Fibroblast of lung (primary cell): ENCODE measurements around the gene INPP5K. TPM values are rescaled to one million over a fixed set of nuclear protein-coding genes. Genes with fewer than 3 reads are reported as not detected.

Experiments
- DNase-seq, 2 donors: peaks; one replicate each; pipeline versions ENCODE4 v3.0.0 to v3.0.0-alpha.2; 2010; ENCODE audit warnings: low read depth in 2 of 2
- H2AFZ ChIP-seq: 2 replicates; pipeline ENCODE4 v1.5.1; 2012; ENCODE audit warnings: low read length, control low read depth, inconsistent platforms
- H3K27ac ChIP-seq: 2 replicates; pipeline ENCODE4 v1.5.1; 2011; ENCODE audit warnings: low read length, control low read depth; ENCODE audit not compliant: insufficient read depth
- H3K27me3 ChIP-seq: 2 replicates; pipeline ENCODE4 v1.5.1; 2011; ENCODE audit warnings: mild to moderate bottlenecking, low read length; ENCODE audit not compliant: control insufficient read depth, insufficient read depth
- H3K36me3 ChIP-seq: 2 replicates; pipeline ENCODE4 v1.5.1; 2011; ENCODE audit warnings: low read length; ENCODE audit not compliant: control insufficient read depth, insufficient read depth
- H3K4me1 ChIP-seq: 2 replicates; pipeline ENCODE4 v1.5.1; 2011; ENCODE audit warnings: low read length; ENCODE audit not compliant: control insufficient read depth, insufficient read depth; ENCODE audit errors: extremely low read depth
- H3K4me2 ChIP-seq: 2 replicates; pipeline ENCODE4 v1.5.1; 2011; ENCODE audit warnings: low read length, control low read depth; ENCODE audit not compliant: insufficient read depth; ENCODE audit errors: extremely low read depth
- H3K4me3 ChIP-seq, 4 experiments: fragments of 200-600 bp in 1 of 4; sonication (generic) in 1 of 4; replicated peaks in 1 of 4; 2 replicates each; pipeline ENCODE4 v1.5.1; 2011 to 2016; ENCODE audit warnings: low read length in 4 of 4, low read depth in 3 of 4, mild to moderate bottlenecking in 3 of 4, control low read depth in 2 of 4, inconsistent platforms in 1 of 4, mixed read lengths in 1 of 4; ENCODE audit not compliant: insufficient read depth in 1 of 4; ENCODE audit errors: control extremely low read depth in 1 of 4
- H3K79me2 ChIP-seq: 2 replicates; pipeline ENCODE4 v1.5.1; 2012; ENCODE audit warnings: mild to moderate bottlenecking, low read length, inconsistent platforms; ENCODE audit not compliant: control insufficient read depth, insufficient read depth
- H3K9ac ChIP-seq: 2 replicates; pipeline ENCODE4 v1.5.1; 2011; ENCODE audit warnings: mild to moderate bottlenecking, low read length, control low read depth; ENCODE audit not compliant: insufficient read depth
- H3K9me3 ChIP-seq: 2 replicates; pipeline ENCODE4 v1.5.1; 2012; ENCODE audit warnings: low read depth, low read length; ENCODE audit not compliant: control insufficient read depth, insufficient read depth
- H4K20me1 ChIP-seq: 2 replicates; pipeline ENCODE4 v1.5.1; 2011; ENCODE audit warnings: low read length; ENCODE audit not compliant: control insufficient read depth, insufficient read depth; ENCODE audit errors: extremely low read depth
- CTCF ChIP-seq, 2 donors: IDR thresholded peaks in 1 of 2; conservative IDR thresholded peaks in 1 of 2; 1 replicate in 1 of 2; 2 replicates in 1 of 2; pipeline ENCODE4 v1.5.1; 2011 to 2012; ENCODE audit warnings: low read length in 2 of 2, control low read depth in 1 of 2, inconsistent platforms in 1 of 2, low read depth in 1 of 2, mild to moderate bottlenecking in 1 of 2
- EZH2 ChIP-seq: IDR thresholded peaks from 2 replicates; pipeline ENCODE4 v1.5.1; 2012; ENCODE audit warnings: low read length, control low read depth, mild to moderate bottlenecking; ENCODE audit errors: missing control alignments
- polyA plus RNA-seq, 2 donors: library from polyadenylated mRNA; depleted of rRNA in 1 of 2; stranded (reverse) in 1 of 2; unstranded in 1 of 2; fragments of >200 nt; gene quantifications; 2 replicates each; pipeline ENCODE4 v1.2.1, GENCODE V29; 2011 to 2012; ENCODE audit warnings: missing spikeins in 1 of 2
- total RNA-seq: library from RNA; depleted of rRNA; stranded (reverse); fragments of >200 nt; gene quantifications from 2 replicates; pipeline ENCODE4 v1.2.1, GENCODE V29; 2014

INPP5K gene
- total and polyA plus RNA-seq, 2 donors (not counting 1 experiment from before 2014, with no cell fraction given), result 21.0 to 34.5 TPM

GRCh38 chr17:1560101-1560857 lies 43.9 kb upstream of the INPP5K start:
- no peak overlapping the region for H2AFZ ChIP-seq
- TF ChIP-seq EZH2, result no peak
- TF ChIP-seq CTCF (conservative IDR thresholded peaks at IDR 0.05 in 1 of 2, IDR thresholded peaks at IDR 0.05 in 1 of 2; ENCODE audit: low read depth in 1 of 2, low read length in 2 of 2), result no peak
- no peak overlapping the region for H3K9ac ChIP-seq
- H3K27me3 ChIP-seq, result no peaks in the 10 kb centered on the region
- no peaks in the 10 kb centered on the region for H4K20me1 ChIP-seq
- H3K4me1 ChIP-seq, result no peaks in the 10 kb centered on the region
- peak overlapping the region; percentile 94 for H3K4me2 ChIP-seq
- H3K4me3 ChIP-seq, result peak overlapping the region in 1 of 4 experiments; percentile 75
- peaks cover 45% of the 10 kb centered on the region for H3K79me2 ChIP-seq
- peaks cover 3% of the 10 kb centered on the region for H3K36me3 ChIP-seq
- DNase-seq, result no peak
- H3K27ac ChIP-seq, result no peak overlapping the region
- no peaks in the 10 kb centered on the region for H3K9me3 ChIP-seq

- no peak overlapping the region for H3K4me2 ChIP-seq
These were observed 42.9 kb upstream of the INPP5K start for GRCh38 chr17:1559047-1560043.

More at GRCh38 chr17:1559047-1560043, 42.9 kb upstream of the INPP5K start:
- Histone ChIP-seq H3K9me3 (no peaks in the 10 kb centered on the region), H3K4me1 (no peaks in the 10 kb centered on the region), H3K27ac (no peak overlapping the region), H3K9ac (no peak overlapping the region), H2AFZ (no peak overlapping the region), H3K4me3 (no peak overlapping the region), H3K27me3 (no peaks in the 10 kb centered on the region), H3K79me2 (peaks cover 45% of the 10 kb centered on the region), H3K36me3 (peaks cover 3% of the 10 kb centered on the region), H4K20me1 (no peaks in the 10 kb centered on the region)
- DNase-seq, result no peak
- TF ChIP-seq CTCF (conservative IDR thresholded peaks at IDR 0.05 in 1 of 2, IDR thresholded peaks at IDR 0.05 in 1 of 2; ENCODE audit: low read depth in 1 of 2, low read length in 2 of 2), result no peak
- TF ChIP-seq EZH2, result no peak
